ENCODE data around the gene OXLD1.
A peak's percentile ranks its signal among the peaks of the same experiment; 100 is the strongest.
"Not testable (repeated sequence)": the region's sequence is repeated elsewhere in the genome, so short reads cannot be mapped to it uniquely, and the experiment has no call there.

OXLD1 gene

DNA sequence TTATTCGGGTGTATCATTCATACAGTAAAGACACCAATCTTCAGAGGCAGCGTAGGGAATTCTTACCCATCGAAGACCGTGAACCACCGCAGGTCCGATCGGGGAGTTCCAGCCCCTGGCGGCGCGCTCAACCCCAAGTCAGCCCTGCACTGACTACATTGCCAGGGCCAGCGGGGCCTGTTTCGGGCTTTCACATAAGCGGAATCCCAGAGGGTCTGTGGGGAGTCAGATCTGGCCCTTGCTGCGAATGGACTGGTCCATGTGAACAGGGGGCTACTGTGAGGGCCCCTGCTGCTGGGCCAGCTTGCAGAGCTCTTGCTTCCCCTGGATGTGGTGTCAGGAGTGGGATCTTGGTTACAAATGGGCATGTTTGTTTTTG is 17.7 kb downstream of the OXLD1 start:
- DNase-seq: no peak

DNA sequence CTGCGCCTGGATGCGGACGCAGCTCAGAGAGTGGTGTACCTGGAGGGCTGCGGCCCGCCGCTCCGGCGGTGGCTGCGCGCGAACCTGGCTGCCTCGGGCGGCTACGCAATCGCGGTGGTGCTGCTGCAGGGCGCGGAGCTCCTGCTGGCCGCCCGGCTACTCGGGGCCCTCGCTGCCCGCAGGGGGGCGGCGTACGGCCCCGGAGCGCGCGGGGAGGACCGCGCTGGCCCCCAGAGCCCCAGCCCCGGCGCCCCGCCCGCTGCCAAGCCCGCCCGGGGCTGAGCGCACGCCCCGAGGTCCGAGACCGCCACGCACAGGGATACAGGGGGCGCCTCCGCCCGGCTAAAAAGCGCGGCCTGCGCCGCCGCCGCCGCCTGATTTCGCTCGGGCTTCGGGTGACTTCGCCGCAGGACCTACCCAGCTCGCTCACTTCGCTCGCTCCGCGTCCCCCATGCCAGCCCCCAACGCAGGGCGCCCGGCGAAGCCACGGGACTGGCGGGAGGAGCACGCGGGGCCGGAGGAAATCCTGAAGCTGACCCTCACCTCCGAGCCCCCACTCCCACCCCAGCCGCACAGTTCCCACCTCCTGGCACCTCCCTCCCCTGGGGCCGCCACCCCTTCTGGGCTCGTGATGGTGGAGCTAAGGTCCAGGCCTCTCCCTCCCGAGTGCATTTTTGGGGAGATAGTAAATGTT is 18.2 kb downstream of the OXLD1 start:
- DNase-seq: no peak

GRCh38 chr17:81647640-81648012 is 18.8 kb downstream of the OXLD1 start:
- DNase-seq: no peak

DNA sequence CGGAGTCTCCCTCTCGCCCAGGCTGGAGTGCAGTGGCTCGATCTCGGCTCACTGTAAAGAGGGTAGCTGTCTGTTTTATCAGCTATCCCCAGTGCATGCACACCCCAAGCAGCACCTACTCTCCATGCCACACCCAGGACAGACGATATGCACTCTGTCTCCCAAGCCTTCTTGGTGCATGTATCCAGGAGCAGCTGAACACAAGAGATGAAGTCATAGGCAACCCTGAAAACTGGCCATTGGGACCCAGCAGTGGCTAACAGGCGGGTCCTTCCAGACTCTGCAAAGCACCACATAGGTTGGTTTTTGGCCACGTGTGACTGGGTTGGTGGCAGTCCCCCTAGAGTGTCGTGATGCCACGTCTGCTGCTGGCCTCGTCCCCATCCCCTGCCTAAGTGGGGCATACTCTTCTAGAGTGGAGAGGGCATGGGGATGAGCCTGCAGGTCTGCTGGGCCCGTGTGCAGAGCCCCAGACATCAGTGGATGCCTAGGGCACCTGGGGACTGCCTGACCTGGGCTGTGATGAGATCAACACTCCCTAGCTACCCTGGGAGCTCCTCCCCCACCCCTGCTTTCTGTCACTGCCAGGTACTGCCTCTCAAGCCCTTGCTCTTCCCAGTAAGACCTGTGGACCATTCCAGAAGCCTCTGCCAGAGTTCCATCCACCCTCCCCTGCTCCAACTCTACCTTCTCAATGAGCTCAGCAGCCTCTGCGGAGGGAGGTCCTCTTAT is 19.4 kb downstream of the OXLD1 start:
- no peak for DNase-seq

GRCh38 chr17:81644976-81645952 is 21.1 kb downstream of the OXLD1 start:
- DNase-seq: no peak

DNA sequence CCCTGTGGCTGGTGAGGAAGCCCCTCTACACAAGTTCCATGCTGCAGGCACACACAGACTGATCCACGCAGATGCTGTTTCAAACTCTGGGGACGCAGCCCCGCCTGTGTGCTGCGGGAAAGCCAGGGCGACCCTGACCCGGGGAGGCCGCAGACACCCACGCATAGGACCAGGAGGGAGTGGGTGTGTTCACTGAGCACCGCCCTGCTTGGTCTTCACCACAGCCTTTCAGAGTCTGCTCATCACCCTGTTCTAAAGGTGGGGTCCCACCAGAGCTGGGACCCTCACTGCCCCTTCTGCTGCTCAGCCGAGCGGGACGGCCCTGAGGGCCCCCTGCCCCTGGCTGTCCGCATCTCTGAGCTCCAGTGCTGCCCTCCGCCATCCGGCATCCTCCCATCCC is 21.9 kb downstream of the OXLD1 start:
- DNase-seq: no peak

DNA sequence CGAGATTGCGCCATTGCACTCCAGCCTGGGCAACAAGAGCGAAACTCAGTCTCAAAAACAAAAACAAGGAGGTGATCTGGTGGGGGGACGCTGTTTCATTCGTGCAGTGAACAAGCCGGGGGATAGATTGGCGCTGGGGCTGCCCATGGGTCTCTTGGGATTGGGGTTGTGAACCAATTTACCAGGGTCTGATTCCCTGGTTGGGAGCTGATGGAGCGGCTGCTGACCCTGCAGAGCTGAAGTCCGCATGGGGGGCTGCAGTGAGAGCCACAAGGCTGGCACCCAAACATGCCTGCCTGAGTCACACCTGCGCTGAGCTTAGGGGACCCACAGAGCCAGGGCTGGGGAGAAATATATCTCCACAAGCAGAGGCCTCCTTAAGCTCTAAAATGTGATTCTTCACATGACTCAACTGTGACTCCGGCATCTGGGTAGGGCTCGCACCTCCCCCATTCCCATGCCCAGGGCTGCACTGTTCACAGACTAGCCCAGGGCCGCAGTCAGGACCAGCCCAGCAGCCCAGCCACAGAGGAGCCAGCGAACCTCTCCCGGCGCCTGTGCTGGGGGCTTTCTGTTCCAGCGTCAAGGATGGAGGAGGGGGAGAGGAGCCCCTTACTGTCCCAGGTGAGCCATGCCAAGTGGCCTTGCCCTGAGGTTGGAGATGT is 24.4 kb downstream of the OXLD1 start:
- no peak for DNase-seq

DNA sequence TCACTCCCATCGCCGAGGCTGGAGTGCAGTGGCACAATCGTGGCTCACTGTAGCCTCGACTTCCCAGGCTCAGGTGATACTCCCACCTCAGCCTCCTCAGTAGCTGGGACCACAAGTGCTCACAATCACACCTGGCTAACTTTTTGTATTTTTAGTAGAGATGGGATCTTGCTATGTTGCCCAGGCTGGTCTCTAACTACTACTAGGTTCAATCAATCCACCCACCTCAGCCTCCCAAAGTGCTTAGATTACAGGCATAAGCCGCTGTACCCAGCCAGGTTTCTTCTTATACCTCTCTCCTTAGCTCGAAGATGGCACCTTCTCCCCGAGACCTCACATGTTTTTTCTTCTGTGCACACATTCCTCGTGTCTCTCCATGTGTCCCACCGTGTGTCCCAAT is 26.4 kb downstream of the OXLD1 start:
- DNase-seq: no peak

GRCh38 chr17:81638683-81639082 is 27.7 kb downstream of the OXLD1 start:
- no peak for DNase-seq

GRCh38 chr17:81636505-81637288 is 29.7 kb downstream of the OXLD1 start, which contains the start of the genes NPLOC4 and TSPAN10:
NPLOC4 (minus strand) TSS chr17:81637112; CDS start chr17:81636930, 182 bp downstream.
TSPAN10 (plus strand) TSS chr17:81637196; CDS start chr17:81642413, 5,217 bp downstream.
- peak; percentile 87 to 89 for DNase-seq

DNA sequence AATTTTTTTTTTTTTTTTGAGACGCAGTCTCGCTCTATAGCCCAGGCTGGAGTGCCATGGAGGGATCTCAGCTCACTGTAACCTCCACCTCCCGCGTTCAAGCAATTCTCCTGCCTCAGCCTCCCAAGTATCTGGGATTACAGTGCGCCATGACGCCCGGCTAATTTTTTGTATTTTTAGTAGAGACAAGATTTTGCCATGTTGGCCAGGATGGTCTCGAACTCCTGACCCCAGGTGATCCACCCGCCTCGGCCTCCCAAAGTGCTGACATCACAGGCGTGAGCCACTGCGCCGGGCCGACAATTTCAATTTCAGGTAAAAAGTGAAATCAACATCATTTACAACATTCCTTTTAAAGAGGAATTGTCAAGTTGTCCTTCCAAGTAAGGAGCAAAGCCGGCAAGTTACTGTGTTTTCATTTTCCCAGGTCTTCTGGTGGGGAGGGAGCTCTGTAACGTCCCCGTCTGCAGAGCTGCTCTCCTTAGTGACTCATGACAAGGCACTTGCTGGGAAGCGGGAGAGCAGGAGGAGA is 30.4 kb downstream of the OXLD1 start:
- DNase-seq: no peak

- no peak for DNase-seq
Observed at GRCh38 chr17:81635431-81635830, 31.0 kb downstream of the OXLD1 start.

DNA sequence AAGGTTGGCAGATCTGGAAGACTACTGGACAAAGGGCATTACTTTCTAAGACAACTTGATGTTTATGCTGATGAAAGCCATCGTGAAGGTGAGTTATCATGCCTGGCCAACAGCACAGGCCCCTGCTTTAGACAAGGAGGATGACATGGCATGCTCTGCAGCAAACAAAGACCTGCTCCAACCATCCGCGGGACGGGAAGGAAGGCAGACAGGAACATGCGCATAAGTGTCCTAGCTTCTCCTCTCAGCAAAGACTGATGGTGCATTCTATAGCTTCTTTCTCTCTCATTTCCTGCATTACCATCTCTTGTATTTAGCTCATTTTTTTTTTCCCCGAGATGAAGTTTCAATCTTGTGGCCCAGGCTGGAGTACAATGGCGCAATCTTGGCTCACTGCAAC is 34.9 kb downstream of the OXLD1 start:
- DNase-seq: no peak

- DNase-seq: no peak
Observed at GRCh38 chr17:81630274-81630673, 36.1 kb downstream of the OXLD1 start.

GRCh38 chr17:81621494-81622130 is 44.8 kb downstream of the OXLD1 start:
- DNase-seq: no peak

- not testable (repeated sequence) for DNase-seq
Observed at GRCh38 chr17:81618307-81618706, 48.1 kb downstream of the OXLD1 start.

DNA sequence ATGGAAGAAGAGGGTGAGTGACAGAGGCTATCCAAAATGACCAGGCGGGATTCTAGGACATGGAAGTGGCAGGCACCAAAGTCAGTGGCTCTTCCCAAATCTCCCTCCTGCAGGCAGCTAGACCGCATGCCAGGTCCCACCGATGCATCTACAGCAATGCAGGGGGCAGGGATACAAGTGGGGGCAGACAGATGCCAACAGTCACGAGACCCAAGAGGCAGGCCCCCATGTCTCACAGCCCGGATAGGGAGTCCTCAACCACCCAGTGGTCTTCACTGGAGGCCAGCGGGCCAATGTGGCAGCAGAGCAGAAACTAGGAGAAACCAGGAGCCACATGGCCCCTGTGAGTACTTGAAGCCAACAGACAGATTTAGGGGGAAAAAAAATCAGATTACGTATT is 49.5 kb downstream of the OXLD1 start:
- no peak for DNase-seq

DNA sequence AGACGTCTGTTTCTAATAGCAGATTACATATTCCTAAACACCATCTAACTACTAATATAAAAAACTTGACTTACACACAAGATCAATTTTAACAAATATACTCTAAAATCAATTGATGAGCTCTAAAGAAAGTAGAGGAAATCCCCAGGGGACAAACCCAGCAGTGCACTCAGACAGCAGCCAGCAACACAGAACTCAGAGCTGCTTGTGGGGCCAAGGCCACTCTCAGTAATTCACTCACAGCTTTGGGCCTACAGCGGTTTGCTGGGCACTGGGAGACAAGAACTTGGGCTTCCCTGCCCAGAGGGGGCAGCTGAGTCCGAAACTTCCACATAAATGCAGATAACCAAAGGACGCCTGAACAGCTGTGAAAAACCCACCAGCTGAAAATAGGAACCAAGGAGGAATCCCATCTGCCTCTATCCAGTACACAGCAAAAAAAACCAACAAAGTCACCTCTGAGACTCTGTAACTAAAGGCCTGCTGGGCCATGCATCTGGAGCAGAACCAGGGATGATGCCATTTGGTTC is 50.9 kb downstream of the OXLD1 start:
- DNase-seq: no peak
